OCI-LY1 (cell line): ENCODE data around the gene SPTLC3.

ENCODE experiments used
- CTCF ChIP-seq: fragments of 200-600 bp; sonication (generic), shearing (Covaris generic); IDR thresholded peaks from 2 replicates; pipeline ENCODE4 v1.5.1; 2017; ENCODE audit warnings: mild to moderate bottlenecking, antibody characterized with exemption, low read length, moderate library complexity, mixed read lengths
- EZH2 ChIP-seq: fragments of 200-600 bp; sonication (generic), shearing (Covaris generic); IDR thresholded peaks from 2 replicates; pipeline ENCODE4 v1.8.0; 2017; ENCODE audit warnings: borderline replicate concordance, mixed run types, mild to moderate bottlenecking, antibody characterized with exemption, low read length, moderate library complexity, mixed read lengths

GRCh38 chr20:13017883-13018535, 9.2 kb downstream of the SPTLC3 start:
- no peak for TF ChIP-seq CTCF
- TF ChIP-seq EZH2, result no peak
